Naive thymus-derived CD4-positive, alpha-beta T cell (primary cell): ENCODE measurements around the gene RNF39. TPM values are rescaled to one million over a fixed set of nuclear protein-coding genes. Genes with fewer than 3 reads are reported as not detected.
A peak's percentile ranks its signal among the peaks of the same experiment; 100 is the strongest.

Source experiments
- ATAC-seq: fragments of 150-1000 bp; cut with Tn5 transposase; 2 replicates; pipeline ENCODE4 v1.10.0; 2021; ENCODE audit warnings: mild to moderate bottlenecking, moderate library complexity
- CTCF ChIA-PET: fragments of 350-600 bp; sonication (Branson Sonifier 250); formaldehyde crosslinking; loops from one replicate; lab custom pipeline; 2021; ENCODE audit warnings: antibody characterized with exemption; lab: Charles Lee
- POLR2A ChIA-PET: fragments of 350-600 bp; sonication (Branson Sonifier 250); formaldehyde crosslinking; loops from one replicate; lab custom pipeline; 2021; ENCODE audit warnings: antibody characterized with exemption, inconsistent platforms; lab: Charles Lee
- DNase-seq, 9 donors: peaks; one replicate each; pipeline versions ENCODE4 v3.0.0 to v3.0.0-alpha.2; 2020 to 2022; ENCODE audit warnings: mixed read lengths in 1 of 9
- H3K27ac ChIP-seq: one replicate; pipeline ENCODE4 v1.7.0; 2013; ENCODE audit warnings: mild to moderate bottlenecking, low read depth, low read length, moderate library complexity
- H3K27me3 ChIP-seq, 2 donors: one replicate each; pipeline ENCODE4 v1.7.0; 2013; ENCODE audit warnings: low read length in 2 of 2, mild to moderate bottlenecking in 2 of 2, moderate library complexity in 2 of 2; ENCODE audit not compliant: control insufficient read depth in 2 of 2, insufficient read depth in 2 of 2
- H3K36me3 ChIP-seq, 3 experiments: 1 replicate in 2 of 3; 2 replicates in 1 of 3; pipeline ENCODE4 v1.7.0; 2013; ENCODE audit warnings: low read length in 3 of 3, mild to moderate bottlenecking in 3 of 3, moderate library complexity in 1 of 3; ENCODE audit not compliant: insufficient read depth in 3 of 3, control insufficient read depth in 2 of 3
- H3K4me1 ChIP-seq, 2 donors: one replicate each; pipeline ENCODE4 v1.7.0; 2013; ENCODE audit warnings: low read length in 2 of 2, mild to moderate bottlenecking in 2 of 2, moderate library complexity in 1 of 2; ENCODE audit not compliant: control insufficient read depth in 2 of 2, insufficient read depth in 2 of 2
- H3K4me3 ChIP-seq: 2 replicates; pipeline ENCODE4 v1.7.0; 2013; ENCODE audit warnings: mild to moderate bottlenecking, low read length
- H3K9me3 ChIP-seq, 3 experiments: 1 replicate in 2 of 3; 2 replicates in 1 of 3; pipeline ENCODE4 v1.7.0; 2013; ENCODE audit warnings: low read length in 3 of 3; ENCODE audit not compliant: control insufficient read depth in 2 of 3
- H3K27ac Mint-ChIP-seq, 9 donors: one replicate each; pipeline ENCODE4 v1.8.0; 2020 to 2022; ENCODE audit warnings: mixed read lengths in 9 of 9, mild to moderate bottlenecking in 8 of 9, moderate library complexity in 5 of 9, inconsistent platforms in 2 of 9
- H3K27me3 Mint-ChIP-seq, 5 donors: one replicate each; pipeline ENCODE4 v1.8.0; 2021 to 2022; ENCODE audit warnings: mixed read lengths in 5 of 5, mild to moderate bottlenecking in 1 of 5
- H3K36me3 Mint-ChIP-seq, 5 donors: one replicate each; pipeline ENCODE4 v1.8.0; 2020 to 2022; ENCODE audit warnings: mixed read lengths in 5 of 5, mild to moderate bottlenecking in 3 of 5, inconsistent platforms in 1 of 5
- H3K4me1 Mint-ChIP-seq, 7 donors: one replicate each; pipeline ENCODE4 v1.8.0; 2020 to 2022; ENCODE audit warnings: mixed read lengths in 7 of 7, mild to moderate bottlenecking in 3 of 7, inconsistent platforms in 1 of 7
- H3K4me3 Mint-ChIP-seq, 10 donors: one replicate each; pipeline ENCODE4 v1.8.0; 2020 to 2022; ENCODE audit warnings: mild to moderate bottlenecking in 10 of 10, mixed read lengths in 10 of 10, moderate library complexity in 6 of 10, inconsistent platforms in 2 of 10
- H3K9me3 Mint-ChIP-seq, 11 donors: one replicate each; pipeline ENCODE4 v1.8.0; 2020 to 2022; ENCODE audit warnings: mixed read lengths in 11 of 11, mild to moderate bottlenecking in 4 of 11, inconsistent platforms in 1 of 11, moderate library complexity in 1 of 11
- intact Hi-C, 2 donors: fragments of 100-400 bp; cut with micrococcal nuclease; formaldehyde crosslinking; loops; one replicate each; pipeline ENCODE4 v1.15.1; 2023
- polyA plus RNA-seq, 2 donors: library from polyadenylated mRNA; unstranded; fragments of 300-500 nt; fragmentation: Illumina TruSeq; gene quantifications; one replicate each; pipeline ENCODE4 v1.2.3, GENCODE V29; 2021
- total RNA-seq, 6 experiments: library from RNA in 5 of 6; stranded (reverse) in 5 of 6; gene quantifications; 1 replicate in 5 of 6; 2 replicates in 1 of 6; pipeline ENCODE4 v1.2.3 and lab custom pipeline; 2021 to 2026

The RNF39 gene
- total and polyA plus RNA-seq, 7 experiments from 2014 or later: 0.33 TPM; not detected in 6

DNA sequence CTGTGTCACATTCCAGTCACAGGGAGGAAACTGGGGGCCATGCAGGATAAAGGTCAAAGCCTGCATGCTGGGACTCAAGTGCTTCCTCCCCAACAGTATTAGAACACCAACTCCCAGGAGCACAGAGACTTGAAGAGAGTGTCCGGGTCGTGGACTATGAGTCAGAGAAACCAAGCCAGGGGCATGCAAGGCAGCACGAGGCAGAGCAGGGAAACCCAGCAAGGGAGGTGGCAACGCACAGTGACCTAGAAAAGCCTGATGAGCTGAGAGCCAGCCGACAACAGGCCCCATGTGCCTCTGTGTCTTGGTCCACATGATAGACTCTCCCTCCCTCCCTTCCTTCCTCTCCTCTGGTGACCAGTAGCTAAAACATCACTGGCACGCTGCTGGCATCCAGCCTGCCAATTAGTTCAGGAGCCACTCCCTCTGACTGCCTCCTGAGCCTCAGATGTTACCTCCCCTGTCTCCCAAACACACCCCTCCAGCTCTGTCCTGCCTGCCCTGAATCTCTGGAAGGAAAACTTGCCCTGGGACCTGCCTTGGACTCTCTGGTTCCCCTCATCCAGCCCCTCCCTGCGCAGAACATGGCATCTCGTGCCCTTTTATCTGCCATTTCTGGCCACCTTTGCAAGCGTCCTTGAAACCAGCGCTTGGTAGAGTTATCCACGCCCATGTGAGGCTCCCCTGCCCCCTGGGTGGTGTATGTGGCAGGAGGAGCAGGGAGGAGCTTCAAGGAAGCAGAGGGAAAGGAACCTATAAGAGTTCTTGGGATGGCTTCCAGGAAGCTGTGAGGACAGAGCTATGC, 16.2 kb upstream of the RNF39 start:
- no peak overlapping the region for H3K27ac Mint-ChIP-seq
- peaks cover 0 to 6% (median 2%) of the 10 kb centered on the region in 7 donors for H3K4me1 Mint-ChIP-seq
- ChIA-PET CTCF (no interaction called here), POLR2A (no interaction called here)
- no peak for DNase-seq
- peaks cover 0 to 3% (median 0%) of the 10 kb centered on the region in 11 donors for H3K9me3 Mint-ChIP-seq
- Histone ChIP-seq H3K4me3 (no peak overlapping the region), H3K27me3 (peaks cover 0 to 8% of the 10 kb centered on the region in 2 donors), H3K4me1 (no peaks in the 10 kb centered on the region), H3K27ac (no peak overlapping the region), H3K36me3 (no peaks in the 10 kb centered on the region), H3K9me3 (no peaks in the 10 kb centered on the region)
- ATAC-seq: no peak
- peaks cover 46 to 79% (median 62%) of the 10 kb centered on the region in 5 donors for H3K27me3 Mint-ChIP-seq
- peaks cover 0 to 6% (median 4%) of the 10 kb centered on the region in 5 donors for H3K36me3 Mint-ChIP-seq
- intact Hi-C loops: no loop called here
- no peak overlapping the region for H3K4me3 Mint-ChIP-seq

DNA sequence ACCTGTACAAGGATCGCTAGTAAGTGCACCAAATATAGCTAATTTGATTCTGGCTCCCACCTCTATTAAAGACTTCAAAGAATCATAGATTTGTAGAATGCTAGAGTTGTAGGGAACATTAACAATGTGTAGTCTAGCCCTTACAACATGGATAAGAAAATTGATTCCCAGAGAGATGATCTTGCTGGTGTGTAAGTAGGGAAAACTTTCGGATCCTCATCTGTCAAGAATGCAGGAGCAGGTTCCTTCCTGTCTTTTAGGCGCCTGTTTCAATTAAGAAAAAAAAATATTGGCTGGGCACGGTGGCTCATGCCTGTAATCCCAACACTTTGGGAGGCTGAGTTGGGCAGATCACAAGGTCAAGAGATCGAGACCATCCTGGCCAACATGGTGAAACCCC, 12.3 kb upstream of the RNF39 start:
- Histone ChIP-seq H3K27ac (no peak overlapping the region), H3K36me3 (no peaks in the 10 kb centered on the region), H3K9me3 (no peaks in the 10 kb centered on the region), H3K4me3 (no peak overlapping the region), H3K27me3 (peaks cover 0 to 8% of the 10 kb centered on the region in 2 donors), H3K4me1 (no peaks in the 10 kb centered on the region)
- Mint-ChIP-seq H3K9me3 (peaks cover 0 to 3% (median 0%) of the 10 kb centered on the region in 11 donors), H3K27me3 (peaks cover 40 to 66% (median 53%) of the 10 kb centered on the region in 5 donors), H3K36me3 (peaks cover 0 to 6% (median 4%) of the 10 kb centered on the region in 5 donors), H3K4me1 (peaks cover 0 to 6% (median 0%) of the 10 kb centered on the region in 7 donors), H3K27ac (no peak overlapping the region), H3K4me3 (no peak overlapping the region)
- ChIA-PET POLR2A (no interaction called here), CTCF (interaction anchor here (1.1 to 1.7 kb wide), 2 partner anchors 14 to 45 kb away, joined by 3 to 5 read pairs; no protein-coding TSS in a partner anchor)
- no peak for DNase-seq
- no peak for ATAC-seq
- intact Hi-C loops: no loop called here

DNA sequence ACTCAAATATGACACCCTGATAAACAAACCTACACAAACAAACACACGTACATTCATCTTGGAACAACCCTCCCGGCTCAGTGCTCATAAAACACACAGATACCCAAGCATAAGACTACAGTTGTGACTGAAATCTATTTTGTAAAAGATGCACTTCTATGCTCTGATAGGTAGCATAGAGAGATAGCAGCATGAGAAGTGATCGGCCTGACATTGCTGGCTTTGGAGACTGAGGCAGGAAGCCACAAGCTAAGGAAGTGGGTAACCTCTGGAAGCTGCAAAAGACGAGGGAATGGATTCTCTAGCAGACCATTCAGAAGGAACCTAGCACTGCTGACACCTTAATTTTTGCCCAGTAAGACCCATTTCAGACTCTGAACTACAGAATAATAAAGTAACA, 1.6 kb upstream of the RNF39 start:
- no peak overlapping the region for H3K27ac ChIP-seq
- Mint-ChIP-seq H3K36me3 (peaks cover 0 to 6% (median 3%) of the 10 kb centered on the region in 5 donors), H3K4me1 (peaks cover 29 to 48% (median 46%) of the 10 kb centered on the region in 7 donors), H3K27ac (peak overlapping the region in 3 of 9 donors; percentile 14 to 63 (median 14)), H3K9me3 (peaks cover 0 to 3% (median 0%) of the 10 kb centered on the region in 11 donors), H3K4me3 (peak overlapping the region in 7 of 10 donors; percentile 1 to 82 (median 26)), H3K27me3 (peaks cover 17 to 77% (median 38%) of the 10 kb centered on the region in 5 donors)
- peaks cover 0 to 12% of the 10 kb centered on the region in 2 donors for H3K27me3 ChIP-seq
- no peaks in the 10 kb centered on the region for H3K36me3 ChIP-seq
- H3K9me3 ChIP-seq: no peaks in the 10 kb centered on the region
- DNase-seq (no peak), ATAC-seq (peak; percentile 31)
- H3K4me1 ChIP-seq: peaks cover 14 to 29% of the 10 kb centered on the region in 2 donors
- H3K4me3 ChIP-seq: no peak overlapping the region
- CTCF ChIA-PET: interaction anchor here (0.6 to 1.2 kb wide), 2 partner anchors 26 to 947 kb away, joined by 4 to 5 read pairs; no protein-coding TSS in a partner anchor
- intact Hi-C loops: no loop called here
- POLR2A ChIA-PET: interaction anchor here (1.8 kb wide), 1 partner anchor 11 kb away, joined by 5 read pairs; the partner anchor contains the start of gene PPP1R11

DNA sequence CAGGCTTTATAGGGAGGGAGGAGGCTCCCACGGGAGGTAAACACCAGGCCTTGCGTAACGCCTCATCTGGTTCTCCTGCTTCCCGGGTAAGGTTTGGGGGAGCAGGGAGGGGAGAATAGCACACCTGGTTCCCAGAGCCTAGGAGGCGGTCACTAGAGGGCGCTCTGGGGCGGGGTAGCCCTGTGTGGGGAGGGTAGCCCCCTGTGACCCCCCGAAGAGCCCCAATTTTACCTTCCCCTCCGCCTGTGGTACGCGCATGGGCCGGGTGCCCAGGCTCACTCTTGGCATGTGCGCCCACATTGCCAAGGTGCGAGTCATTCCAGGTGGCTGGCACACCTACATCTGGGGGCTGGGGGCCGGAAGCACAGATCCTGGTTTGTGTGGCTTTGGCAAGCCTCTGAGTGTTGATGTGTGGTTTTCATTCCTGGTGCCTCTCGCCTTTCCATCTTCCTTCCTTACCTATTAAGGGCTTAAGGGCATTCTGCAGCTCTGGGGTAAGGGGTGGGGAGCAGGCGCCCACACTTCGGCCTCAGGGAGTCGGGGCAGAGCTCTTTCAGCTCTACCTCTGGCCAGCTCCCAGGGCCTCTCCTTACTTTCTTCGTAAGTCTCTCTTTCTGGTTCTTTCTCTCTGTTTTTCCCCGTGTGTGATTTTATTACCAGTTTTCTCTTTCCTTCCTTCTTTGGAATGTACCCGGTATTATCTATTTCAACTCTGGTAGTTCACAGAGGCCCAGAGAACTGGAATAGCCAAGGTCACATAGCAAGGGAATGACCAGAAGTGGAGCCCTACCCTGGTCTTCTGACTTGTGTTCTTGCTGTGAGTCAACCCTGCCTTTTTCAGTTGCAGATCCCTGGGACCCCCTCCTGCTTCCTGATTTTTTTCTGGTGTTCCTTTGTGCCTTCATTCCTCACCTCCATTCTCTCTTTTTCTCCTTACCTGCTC, 492 bp upstream of the RNF39 start:
- H3K4me3 Mint-ChIP-seq: peak overlapping the region; percentile 63 to 89 (median 81)
- Histone ChIP-seq H3K4me1 (peaks cover 14 to 38% of the 10 kb centered on the region in 2 donors), H3K9me3 (no peaks in the 10 kb centered on the region), H3K36me3 (no peaks in the 10 kb centered on the region), H3K27ac (no peak overlapping the region), H3K27me3 (peaks cover 0 to 12% of the 10 kb centered on the region in 2 donors), H3K4me3 (no peak overlapping the region)
- peaks cover 25 to 84% (median 46%) of the 10 kb centered on the region in 5 donors for H3K27me3 Mint-ChIP-seq
- H3K36me3 Mint-ChIP-seq: peaks cover 0 to 13% (median 10%) of the 10 kb centered on the region in 5 donors
- H3K27ac Mint-ChIP-seq: peak overlapping the region in 4 of 9 donors; percentile 1 to 60 (median 36)
- H3K4me1 Mint-ChIP-seq: peaks cover 35 to 56% (median 53%) of the 10 kb centered on the region in 7 donors
- ChIA-PET POLR2A (interaction anchor here (1.8 kb wide), 1 partner anchor 10 kb away, joined by 5 read pairs; the partner anchor contains the start of gene PPP1R11), CTCF (interaction anchor here (0.5 to 0.8 kb wide), 3 partner anchors 48 to 190 kb away, joined by 3 to 6 read pairs (median 3); no protein-coding TSS in a partner anchor)
- peaks cover 0 to 3% (median 0%) of the 10 kb centered on the region in 11 donors for H3K9me3 Mint-ChIP-seq
- no peak for DNase-seq
- ATAC-seq: peak; percentile 41
- intact Hi-C loops: loop anchor here in 1 of 2 donors (1.0 kb wide), 1 partner anchor 10 kb away; no protein-coding TSS in a partner anchor

DNA sequence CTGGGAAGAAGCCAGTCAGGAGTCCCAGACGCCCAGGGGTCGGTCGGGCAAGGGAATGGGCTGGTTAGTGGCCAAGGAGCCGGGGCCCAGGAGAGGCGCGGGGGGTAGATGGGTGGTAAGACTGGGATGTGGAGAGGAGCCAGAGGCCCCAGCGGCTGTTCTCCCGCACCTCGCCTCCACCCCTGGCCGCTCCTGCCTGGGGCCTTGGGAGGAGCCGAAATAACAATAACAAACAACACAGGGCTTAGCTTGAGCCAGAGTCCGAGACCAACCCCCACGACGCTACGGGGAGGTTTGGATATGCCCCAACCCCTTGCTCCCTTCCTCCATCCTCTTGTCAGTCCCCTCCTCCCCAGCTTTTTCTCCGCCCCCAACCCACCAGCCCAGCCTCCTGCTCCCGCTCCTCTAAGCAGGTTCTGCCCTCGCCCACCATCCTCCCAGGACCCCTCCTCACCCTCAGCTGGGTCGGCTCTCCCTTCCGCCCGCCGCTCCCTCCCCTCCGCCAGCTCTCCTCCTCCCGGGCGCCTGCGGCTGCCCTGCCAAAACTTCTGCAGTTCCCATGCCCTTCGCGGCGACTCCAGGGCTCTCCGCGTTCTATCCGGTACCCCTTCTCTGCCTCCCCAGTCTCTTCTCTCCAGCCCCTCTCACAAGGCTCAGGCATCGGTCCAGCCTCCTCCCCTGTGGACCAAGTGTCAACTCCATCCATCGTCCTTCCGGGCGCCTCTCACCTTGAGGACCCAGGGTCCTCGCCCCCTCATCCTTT, 1.1 kb downstream of the RNF39 start:
- H3K27me3 ChIP-seq: peaks cover 0 to 12% of the 10 kb centered on the region in 2 donors
- H3K9me3 ChIP-seq: no peaks in the 10 kb centered on the region
- Mint-ChIP-seq H3K27ac (peak overlapping the region in 2 of 9 donors; percentile 18 to 39), H3K4me3 (peak overlapping the region; percentile 43 to 89 (median 78)), H3K27me3 (peaks cover 31 to 86% (median 54%) of the 10 kb centered on the region in 5 donors), H3K36me3 (peaks cover 10 to 28% (median 23%) of the 10 kb centered on the region in 5 donors), H3K4me1 (peaks cover 48 to 71% (median 64%) of the 10 kb centered on the region in 7 donors), H3K9me3 (peaks cover 0 to 3% (median 0%) of the 10 kb centered on the region in 11 donors)
- H3K36me3 ChIP-seq: peaks cover 0 to 12% (median 4%) of the 10 kb centered on the region in 3 experiments
- peak overlapping the region; percentile 40 for H3K4me3 ChIP-seq
- intact Hi-C loops: loop anchor here in 1 of 2 donors (1.0 kb wide), 1 partner anchor 8 kb away; no protein-coding TSS in a partner anchor
- ChIA-PET POLR2A (interaction anchor here (0.8 to 1.1 kb wide), 2 partner anchors 8 to 14 kb away, joined by 3 to 5 read pairs; no protein-coding TSS in a partner anchor), CTCF (no interaction called here)
- no peak overlapping the region for H3K27ac ChIP-seq
- ATAC-seq (no peak), DNase-seq (no peak)
- H3K4me1 ChIP-seq: peaks cover 14 to 43% of the 10 kb centered on the region in 2 donors
